GM18868 (cell line): ENCODE data around the gene CLDN9.

Experiments used
- ATAC-seq: cut with Tn5 transposase; IDR thresholded peaks from one replicate; pipeline ENCODE4 v1.9.1; 2021; ENCODE audit warnings: mild to moderate bottlenecking, moderate library complexity; ENCODE audit not compliant: unreplicated experiment

Gene CLDN9

GRCh38 chr16:3012828-3013420 lies at the start of gene CLDN9:
CLDN9 (plus strand) TSS chr16:3012923; CDS start chr16:3013363, 440 bp downstream.
- ATAC-seq, result no peak

- ATAC-seq, result no peak
Observed at GRCh38 chr16:2963074-2963722, 49.5 kb upstream of the CLDN9 start.

- ATAC-seq, result no peak
Observed at GRCh38 chr16:2963723-2964474, 48.8 kb upstream of the CLDN9 start, which contains the start of gene KREMEN2. KREMEN2 (plus strand) TSS chr16:2964275; CDS start chr16:2964521, 246 bp downstream.

- ATAC-seq, result no peak
Observed at GRCh38 chr16:2964475-2965336, 48.0 kb upstream of the CLDN9 start.

GRCh38 chr16:2966043-2966807 lies 46.5 kb upstream of the CLDN9 start:
- no peak for ATAC-seq

GRCh38 chr16:2966808-2967191 lies 45.9 kb upstream of the CLDN9 start:
- ATAC-seq, result no peak

GRCh38 chr16:2967211-2967631 lies 45.5 kb upstream of the CLDN9 start:
- no peak for ATAC-seq

GRCh38 chr16:2967721-2968161 lies 45.0 kb upstream of the CLDN9 start:
- no peak for ATAC-seq

GRCh38 chr16:2968368-2968737 lies 44.4 kb upstream of the CLDN9 start:
- ATAC-seq, result no peak

- peak; percentile 76 for ATAC-seq
Observed at GRCh38 chr16:2968738-2969544, 43.8 kb upstream of the CLDN9 start, which contains the start of gene PAQR4. PAQR4 (plus strand) TSS chr16:2969348; CDS start chr16:2969675, 327 bp downstream.

GRCh38 chr16:2969545-2970521 lies 42.9 kb upstream of the CLDN9 start:
- peak; percentile 37 for ATAC-seq

- no peak for ATAC-seq
Observed at GRCh38 chr16:2970563-2970962, 42.2 kb upstream of the CLDN9 start.

- ATAC-seq, result no peak
Observed at GRCh38 chr16:2971134-2971984, 41.4 kb upstream of the CLDN9 start.

- ATAC-seq, result no peak
Observed at GRCh38 chr16:2971985-2972784, 40.5 kb upstream of the CLDN9 start.

GRCh38 chr16:2973093-2973492 lies 39.6 kb upstream of the CLDN9 start:
- no peak for ATAC-seq

GRCh38 chr16:2973605-2974318 lies 39.0 kb upstream of the CLDN9 start:
- no peak for ATAC-seq
